B cell (primary cell): ENCODE measurements around the gene CLCA4. TPM values are rescaled to one million over a fixed set of nuclear protein-coding genes. Genes with fewer than 3 reads are reported as not detected.

ENCODE experiments used
- ATAC-seq: fragments of 200-7000 bp; cut with Tn5 transposase; one replicate; pipeline ENCODE4 v1.10.0; 2021; ENCODE audit warnings: low read depth, mild to moderate bottlenecking, moderate number of reproducible peaks, moderate library complexity
- CTCF ChIA-PET: fragments of 350-600 bp; sonication (Branson Sonifier 250); formaldehyde crosslinking; loops from one replicate; lab custom pipeline; 2021; ENCODE audit warnings: antibody characterized with exemption, inconsistent platforms; lab: Charles Lee
- POLR2A ChIA-PET: fragments of 350-600 bp; sonication (Branson Sonifier 250); formaldehyde crosslinking; loops from one replicate; lab custom pipeline; 2021; ENCODE audit warnings: antibody characterized with exemption; lab: Charles Lee
- DNase-seq: peaks from one replicate; pipeline ENCODE4 v3.0.0; 2013
- H2AFZ ChIP-seq: 2 replicates; pipeline ENCODE4 v1.6.1; 2012; ENCODE audit warnings: mild to moderate bottlenecking, low read depth, low read length; ENCODE audit not compliant: insufficient read depth, poor library complexity, severe bottlenecking
- H3K27ac ChIP-seq, 2 donors: 1 replicate in 1 of 2; 2 replicates in 1 of 2; pipeline ENCODE4 v1.5.1; 2012 to 2013; ENCODE audit warnings: low read length in 2 of 2, mild to moderate bottlenecking in 2 of 2, moderate library complexity in 1 of 2
- H3K27me3 ChIP-seq, 4 experiments: fragments of 200-600 bp in 1 of 4; sonication (generic) in 1 of 4; replicated peaks in 1 of 4; 1 replicate in 2 of 4; 2 replicates in 2 of 4; pipeline versions ENCODE4 v1.6.1 to v1.7.0; 2013 to 2016; ENCODE audit warnings: low read length in 3 of 4, mild to moderate bottlenecking in 2 of 4, mixed read lengths in 1 of 4, moderate library complexity in 1 of 4; ENCODE audit not compliant: insufficient read depth in 4 of 4, control insufficient read depth in 3 of 4; ENCODE audit errors: control extremely low read depth in 1 of 4
- H3K36me3 ChIP-seq, 2 experiments: replicated peaks in 1 of 2; 1 replicate in 1 of 2; 2 replicates in 1 of 2; pipeline versions ENCODE4 v1.6.1 to v1.7.1; 2013; ENCODE audit warnings: low read length in 1 of 2; ENCODE audit not compliant: insufficient read depth in 2 of 2, control insufficient read depth in 1 of 2; ENCODE audit errors: control extremely low read depth in 1 of 2, extremely low read depth in 1 of 2
- H3K4me1 ChIP-seq, 2 donors: fragments of 200-600 bp in 1 of 2; sonication (generic) in 1 of 2; 1 replicate in 1 of 2; 2 replicates in 1 of 2; pipeline versions ENCODE4 v1.5.1 to v1.6.1; 2013 to 2017; ENCODE audit warnings: low read length in 2 of 2; ENCODE audit not compliant: control insufficient read depth in 2 of 2, insufficient read depth in 2 of 2
- H3K4me2 ChIP-seq: replicated peaks from 2 replicates; pipeline ENCODE3; 2012; ENCODE audit warnings: mild to moderate bottlenecking, low read depth, low read length; ENCODE audit not compliant: poor library complexity, severe bottlenecking
- H3K4me3 ChIP-seq, 5 experiments: fragments of 200-600 bp in 1 of 5; sonication (generic) in 1 of 5; 1 replicate in 3 of 5; 2 replicates in 2 of 5; pipeline versions ENCODE4 v1.5.1 to v1.7.0; 2011 to 2016; ENCODE audit warnings: low read length in 4 of 5, mild to moderate bottlenecking in 4 of 5, low read depth in 2 of 5, control low read depth in 1 of 5, moderate library complexity in 1 of 5; ENCODE audit not compliant: insufficient read depth in 1 of 5; ENCODE audit errors: control extremely low read depth in 1 of 5, extremely low read depth in 1 of 5
- H3K79me2 ChIP-seq: fragments of 200-600 bp; sonication (generic); one replicate; pipeline ENCODE4 v1.6.0; 2016; ENCODE audit warnings: low read length; ENCODE audit not compliant: control insufficient read depth, insufficient read depth
- H3K9ac ChIP-seq: fragments of 200-600 bp; sonication (generic); 2 replicates; pipeline ENCODE4 v1.6.1; 2017; ENCODE audit warnings: mild to moderate bottlenecking, low read length, moderate library complexity
- H3K9me3 ChIP-seq, 3 donors: one replicate each; pipeline versions ENCODE4 v1.6.1 to v1.7.1; 2013; ENCODE audit warnings: low read length in 2 of 3; ENCODE audit not compliant: control insufficient read depth in 2 of 3, insufficient read depth in 1 of 3; ENCODE audit errors: control extremely low read depth in 1 of 3
- H4K20me1 ChIP-seq: 2 replicates; pipeline ENCODE4 v1.6.0; 2012; ENCODE audit warnings: mild to moderate bottlenecking, low read length; ENCODE audit not compliant: insufficient read depth, control insufficient read depth, poor library complexity, severe bottlenecking
- H3K27ac Mint-ChIP-seq: one replicate; pipeline ENCODE4 v1.8.0; 2021; ENCODE audit warnings: mixed read lengths
- H3K27me3 Mint-ChIP-seq: one replicate; pipeline ENCODE4 v1.8.0; 2021; ENCODE audit warnings: mixed read lengths
- H3K4me1 Mint-ChIP-seq: one replicate; pipeline ENCODE4 v1.8.0; 2021; ENCODE audit warnings: mixed read lengths
- H3K4me3 Mint-ChIP-seq: one replicate; pipeline ENCODE4 v1.8.0; 2021; ENCODE audit warnings: mixed read lengths
- H3K9me3 Mint-ChIP-seq: one replicate; pipeline ENCODE4 v1.8.0; 2022; ENCODE audit warnings: mixed read lengths; ENCODE audit not compliant: insufficient read depth
- CTCF ChIP-seq: fragments of 200-600 bp; IDR thresholded peaks from one replicate; pipeline ENCODE4 v1.8.0; 2022; ENCODE audit warnings: antibody characterized with exemption, mild to moderate bottlenecking
- EZH2 ChIP-seq: IDR thresholded peaks from 2 replicates; pipeline ENCODE4 v1.6.1; 2012; ENCODE audit warnings: borderline replicate concordance, low read depth, mild to moderate bottlenecking, moderate library complexity, low read length; ENCODE audit not compliant: insufficient read depth, poor library complexity, severe bottlenecking
- WGBS: methylation state at CpG from one replicate; pipeline ENCODE4 v1.1.5; 2013; ENCODE audit warnings: missing lambda C conversion rate; ENCODE audit not compliant: insufficient coverage; 5-methylcytosine and 5-hydroxymethylcytosine counted together
- intact Hi-C: fragments of 100-400 bp; cut with micrococcal nuclease; formaldehyde crosslinking; loops from one replicate; pipeline ENCODE4 v1.10.0; 2022
- polyA plus RNA-seq: library from polyadenylated mRNA; depleted of rRNA; stranded (reverse); fragments of >200 nt; gene quantifications from 2 replicates; pipeline ENCODE4 v1.2.3, GENCODE V29; 2012
- total RNA-seq, 2 donors: library from RNA; stranded (reverse); fragments of 120-200 nt in 1 of 2; gene quantifications; 1 replicate in 1 of 2; 2 replicates in 1 of 2; pipeline versions ENCODE4 v1.2.3 to v1.2.4, GENCODE V29; 2013 to 2022

The CLCA4 gene
- total and polyA plus RNA-seq, 2 donors (not counting 1 experiment from before 2014, with no cell fraction given): not detected

- Histone ChIP-seq H4K20me1 (no peaks in the 10 kb centered on the region), H3K79me2 (no peaks in the 10 kb centered on the region), H2AFZ (no peak overlapping the region), H3K9me3 (no peaks in the 10 kb centered on the region), H3K9ac (no peak overlapping the region), H3K36me3 (no peaks in the 10 kb centered on the region), H3K4me2 (no peak overlapping the region), H3K4me1 (no peaks in the 10 kb centered on the region), H3K27ac (no peak overlapping the region), H3K4me3 (no peak overlapping the region), H3K27me3 (no peaks in the 10 kb centered on the region)
- ATAC-seq (no peak), DNase-seq (no peak)
- TF ChIP-seq EZH2: no peak
- no peak for TF ChIP-seq CTCF
- intact Hi-C loops: no loop called here
- CTCF ChIA-PET: no interaction called here
- Mint-ChIP-seq H3K9me3 (peaks cover 2% of the 10 kb centered on the region), H3K27ac (no peak overlapping the region), H3K4me3 (no peak overlapping the region), H3K4me1 (no peaks in the 10 kb centered on the region), H3K27me3 (no peaks in the 10 kb centered on the region)
- POLR2A ChIA-PET: no interaction called here
- WGBS: 80% methylated on average over 1 of the region's 3 CpGs
Observed at GRCh38 chr1:86530211-86530845, 16.6 kb upstream of the CLCA4 start.

DNA sequence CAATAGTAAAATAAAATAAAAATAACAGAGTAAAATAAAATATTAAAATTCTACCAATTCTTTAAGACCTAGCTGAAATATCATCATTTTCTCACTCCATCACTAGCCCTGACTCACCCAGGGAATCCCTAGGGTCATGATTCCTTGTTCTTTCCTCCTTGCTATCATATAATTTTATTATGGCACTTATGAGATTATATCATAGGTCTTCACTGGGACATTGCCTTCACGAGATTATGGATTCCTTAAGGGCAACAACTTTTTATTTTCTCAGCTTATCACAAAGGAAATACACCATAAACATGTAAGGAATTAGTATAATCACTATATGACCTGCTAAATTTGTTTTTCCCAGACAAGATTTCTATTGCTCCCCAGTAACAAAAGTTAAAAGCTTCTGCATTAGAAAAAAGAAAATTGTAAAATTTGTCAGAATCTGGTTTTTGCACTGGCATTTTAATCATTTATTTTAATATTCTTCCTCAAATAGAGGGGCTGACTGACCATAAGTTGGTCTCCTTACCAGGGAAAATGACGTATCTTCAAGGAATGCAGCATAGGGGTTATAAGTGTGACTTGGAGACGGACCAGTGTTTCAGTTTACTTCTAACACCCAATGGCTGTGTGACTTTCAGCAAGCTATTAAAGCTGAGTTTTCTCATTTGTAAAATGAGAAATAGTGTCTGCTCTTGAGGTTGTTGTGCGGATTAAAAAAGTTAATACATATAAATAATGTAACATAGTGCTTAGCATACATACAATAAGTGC lies 8.8 kb upstream of the CLCA4 start:
- TF ChIP-seq CTCF (no peak), EZH2 (no peak)
- Histone ChIP-seq H3K4me2 (no peak overlapping the region), H3K79me2 (no peaks in the 10 kb centered on the region), H3K36me3 (no peaks in the 10 kb centered on the region), H3K27ac (no peak overlapping the region), H3K9ac (no peak overlapping the region), H3K9me3 (no peaks in the 10 kb centered on the region), H3K4me1 (no peaks in the 10 kb centered on the region), H4K20me1 (no peaks in the 10 kb centered on the region), H3K4me3 (no peak overlapping the region), H3K27me3 (peaks cover 0 to 11% (median 7%) of the 10 kb centered on the region in 4 experiments), H2AFZ (no peak overlapping the region)
- DNase-seq (no peak), ATAC-seq (no peak)
- Mint-ChIP-seq H3K4me1 (no peaks in the 10 kb centered on the region), H3K4me3 (no peak overlapping the region), H3K27me3 (peaks cover 11% of the 10 kb centered on the region), H3K9me3 (no peaks in the 10 kb centered on the region), H3K27ac (no peak overlapping the region)
- no CpG with 5 or more reads among the region's 4 CpGs for WGBS
- CTCF ChIA-PET: no interaction called here
- POLR2A ChIA-PET: no interaction called here
- intact Hi-C loops: no loop called here
